ENCODE data around the gene HPX.
A peak's percentile ranks its signal among the peaks of the same experiment; 100 is the strongest.

Gene HPX

DNA sequence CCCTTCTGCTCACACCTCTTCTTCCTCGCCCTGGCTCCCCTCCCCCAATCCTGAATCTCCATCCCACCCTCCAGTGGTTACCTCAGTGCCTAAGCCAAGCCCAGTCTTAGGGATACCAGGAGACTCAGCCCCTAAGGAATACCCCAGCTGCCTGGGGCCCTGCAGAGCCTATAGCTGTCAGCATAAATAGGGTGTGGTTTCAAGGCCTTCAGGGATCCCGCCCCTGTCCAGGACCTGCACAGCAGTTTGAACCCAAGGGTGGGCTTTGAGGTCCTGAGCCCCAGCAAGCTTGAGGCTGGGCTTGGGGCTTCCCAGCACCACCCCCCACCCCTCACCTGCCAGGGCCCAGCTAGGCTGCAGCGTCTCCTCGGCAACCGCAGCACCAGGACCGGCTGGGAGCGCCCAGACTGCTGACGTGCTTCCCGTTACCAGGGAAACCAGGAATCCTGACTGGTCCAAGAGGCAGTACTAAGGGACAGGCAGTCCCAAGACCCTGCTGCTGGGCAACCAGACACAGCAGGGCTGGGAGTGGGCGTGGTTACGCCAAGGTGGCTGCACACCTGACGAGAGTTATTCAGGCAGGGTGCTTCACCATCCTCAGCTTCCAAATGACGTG is 35.6 kb downstream of the HPX start:
- H3K27me3 ChIP-seq (replicated peaks) = no peaks in the 10 kb centered on the region
- peaks cover 3% of the 10 kb centered on the region for H3K36me3 ChIP-seq (replicated peaks)
- H3K27ac ChIP-seq = no peak overlapping the region
- no peak overlapping the region for H3K4me3 ChIP-seq (ENCODE audit: low read depth, low read length)
- in situ Hi-C loops (cut with HindIII; ENCODE audit: low pct_ligation_motif_present, low sequenced_read_pairs) = no loop called here
- TF ChIP-seq, protein P1, sequence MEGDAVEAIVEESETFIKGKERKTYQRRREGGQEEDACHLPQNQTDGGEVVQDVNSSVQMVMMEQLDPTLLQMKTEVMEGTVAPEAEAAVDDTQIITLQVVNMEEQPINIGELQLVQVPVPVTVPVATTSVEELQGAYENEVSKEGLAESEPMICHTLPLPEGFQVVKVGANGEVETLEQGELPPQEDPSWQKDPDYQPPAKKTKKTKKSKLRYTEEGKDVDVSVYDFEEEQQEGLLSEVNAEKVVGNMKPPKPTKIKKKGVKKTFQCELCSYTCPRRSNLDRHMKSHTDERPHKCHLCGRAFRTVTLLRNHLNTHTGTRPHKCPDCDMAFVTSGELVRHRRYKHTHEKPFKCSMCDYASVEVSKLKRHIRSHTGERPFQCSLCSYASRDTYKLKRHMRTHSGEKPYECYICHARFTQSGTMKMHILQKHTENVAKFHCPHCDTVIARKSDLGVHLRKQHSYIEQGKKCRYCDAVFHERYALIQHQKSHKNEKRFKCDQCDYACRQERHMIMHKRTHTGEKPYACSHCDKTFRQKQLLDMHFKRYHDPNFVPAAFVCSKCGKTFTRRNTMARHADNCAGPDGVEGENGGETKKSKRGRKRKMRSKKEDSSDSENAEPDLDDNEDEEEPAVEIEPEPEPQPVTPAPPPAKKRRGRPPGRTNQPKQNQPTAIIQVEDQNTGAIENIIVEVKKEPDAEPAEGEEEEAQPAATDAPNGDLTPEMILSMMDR (IDR thresholded peaks at IDR 0.05; ENCODE audit: low read depth, low read length, missing control alignments) = no peak
- no peak for DNase-seq

DNA sequence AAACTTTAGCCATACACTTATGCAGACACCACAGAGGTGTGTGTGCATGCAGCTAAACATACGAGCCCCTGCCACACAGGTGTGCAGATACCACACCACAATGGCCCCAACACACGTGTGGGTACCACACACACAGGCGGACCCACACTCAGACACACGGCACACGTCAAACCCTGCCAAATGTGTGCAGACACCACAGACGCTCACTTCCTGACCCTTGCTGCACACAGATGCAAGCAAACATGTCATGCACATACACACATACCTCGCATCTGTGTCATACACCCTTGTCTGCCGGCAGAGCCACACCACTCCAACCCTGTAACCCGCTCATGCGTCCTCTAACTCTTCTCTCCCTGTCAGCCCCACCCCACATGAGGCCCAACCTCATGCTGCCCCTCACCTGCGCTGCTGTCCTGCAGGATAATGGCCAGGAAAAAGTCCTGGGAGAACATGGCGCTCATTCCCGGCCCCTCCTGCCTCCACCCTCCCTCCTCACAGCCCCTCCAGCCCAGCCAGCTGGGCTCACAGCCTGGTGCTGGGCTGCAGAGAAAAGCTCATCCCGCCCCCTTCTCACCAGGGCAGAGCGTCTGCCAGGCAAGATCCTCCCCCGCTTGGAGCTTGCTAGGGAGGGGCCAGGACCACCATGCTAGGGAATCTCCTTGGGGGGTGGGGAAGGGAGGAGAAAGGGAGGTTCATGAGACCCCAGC is 36.3 kb downstream of the HPX start:
- Histone ChIP-seq H3K27me3 (replicated peaks) (no peaks in the 10 kb centered on the region), H3K27ac (no peak overlapping the region), H3K36me3 (replicated peaks) (peaks cover 2% of the 10 kb centered on the region), H3K4me3 (ENCODE audit: low read depth, low read length) (no peak overlapping the region)
- in situ Hi-C loops (cut with HindIII; ENCODE audit: low pct_ligation_motif_present, low sequenced_read_pairs) = no loop called here
- peak; percentile 18 for DNase-seq
- TF ChIP-seq, protein P1 (IDR thresholded peaks at IDR 0.05; ENCODE audit: low read depth, low read length, missing control alignments) = no peak

DNA sequence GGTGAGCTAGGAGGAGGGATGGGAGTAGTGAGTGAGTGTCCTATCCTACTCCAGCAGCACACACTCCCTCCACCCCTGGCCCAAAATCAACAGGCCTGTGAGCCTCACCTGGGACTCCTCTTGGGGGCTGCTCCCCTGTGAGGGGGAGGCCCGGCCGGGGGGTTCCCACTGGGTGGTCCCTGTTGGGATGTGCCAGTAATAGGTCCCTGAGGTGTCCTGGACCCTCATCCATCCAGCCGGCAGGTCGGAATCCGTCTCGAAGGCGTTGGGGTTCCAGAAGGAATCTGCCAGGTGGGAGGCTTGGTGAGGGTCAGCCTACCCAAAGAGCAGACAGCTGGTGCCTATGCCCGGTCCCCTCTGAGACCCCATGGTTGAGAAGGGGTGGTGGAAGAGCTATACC is 37.2 kb downstream of the HPX start:
- Histone ChIP-seq H3K36me3 (replicated peaks) (peaks cover 2% of the 10 kb centered on the region), H3K27me3 (replicated peaks) (no peaks in the 10 kb centered on the region), H3K27ac (no peak overlapping the region), H3K4me3 (ENCODE audit: low read depth, low read length) (no peak overlapping the region)
- TF ChIP-seq, protein P1 (IDR thresholded peaks at IDR 0.05; ENCODE audit: low read depth, low read length, missing control alignments) = no peak
- no peak for DNase-seq
- in situ Hi-C loops (cut with HindIII; ENCODE audit: low pct_ligation_motif_present, low sequenced_read_pairs) = no loop called here

DNA sequence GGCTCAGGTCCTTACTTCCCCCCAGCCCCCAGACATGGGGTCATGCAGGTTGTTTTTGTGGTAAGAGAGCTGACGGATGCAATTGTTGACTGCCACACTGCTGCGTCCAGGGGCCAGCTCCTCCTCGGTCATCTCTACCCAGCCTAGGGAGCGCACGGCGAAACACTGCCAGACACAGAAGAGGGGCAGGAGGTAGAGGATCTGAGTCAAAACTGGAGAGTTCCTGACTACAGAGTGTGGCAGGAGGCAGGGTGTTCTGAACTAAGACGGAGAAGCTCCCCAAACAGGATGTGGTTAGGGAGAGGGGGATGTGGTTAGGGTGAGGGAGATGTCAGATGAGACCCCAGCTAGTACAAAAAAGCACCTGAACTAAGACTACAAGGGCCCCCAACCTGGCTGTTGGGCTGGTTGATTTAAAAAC is 38.2 kb downstream of the HPX start:
- no peak for DNase-seq
- H3K27ac ChIP-seq = no peak overlapping the region
- no peaks in the 10 kb centered on the region for H3K27me3 ChIP-seq (replicated peaks)
- H3K4me3 ChIP-seq (ENCODE audit: low read depth, low read length) = no peak overlapping the region
- H3K36me3 ChIP-seq (replicated peaks) = peaks cover 2% of the 10 kb centered on the region
- TF ChIP-seq, protein P1 (IDR thresholded peaks at IDR 0.05; ENCODE audit: low read depth, low read length, missing control alignments) = no peak
- in situ Hi-C loops (cut with HindIII; ENCODE audit: low pct_ligation_motif_present, low sequenced_read_pairs) = no loop called here

DNA sequence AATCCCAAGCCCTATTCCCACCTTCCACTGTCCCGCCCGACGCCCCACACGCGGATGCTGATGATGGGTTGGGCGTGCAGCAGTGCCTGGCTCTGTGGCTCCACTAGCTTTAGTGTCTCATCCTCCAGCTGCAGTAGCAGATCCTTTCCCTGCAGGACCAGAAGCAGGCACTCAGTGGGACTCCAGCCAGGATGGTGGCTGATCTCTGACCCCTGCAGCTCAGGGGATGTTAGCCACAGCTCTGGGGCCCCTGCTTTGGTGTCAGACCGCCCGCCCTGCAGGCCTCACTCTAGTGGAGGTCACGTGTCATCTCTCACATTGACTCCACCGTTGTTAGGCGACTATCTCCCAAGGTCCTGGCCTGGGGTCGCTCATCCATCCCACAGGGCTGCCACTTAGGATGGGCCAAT is 38.7 kb downstream of the HPX start:
- no peak overlapping the region for H3K4me3 ChIP-seq (ENCODE audit: low read depth, low read length)
- TF ChIP-seq, protein P1 (IDR thresholded peaks at IDR 0.05; ENCODE audit: low read depth, low read length, missing control alignments) = no peak
- no peak for DNase-seq
- H3K27me3 ChIP-seq (replicated peaks) = no peaks in the 10 kb centered on the region
- H3K36me3 ChIP-seq (replicated peaks) = peaks cover 2% of the 10 kb centered on the region
- in situ Hi-C loops (cut with HindIII; ENCODE audit: low pct_ligation_motif_present, low sequenced_read_pairs) = no loop called here
- no peak overlapping the region for H3K27ac ChIP-seq

Measured in brain microvascular endothelial cell (primary cell).